ENCODE results near the gene EMC9. TPM values are rescaled to one million over a fixed set of nuclear protein-coding genes. Genes with fewer than 3 reads are reported as not detected.

EMC9 gene
- total RNA-seq, 1 donor from 2014 or later: 17.1 TPM

DNA sequence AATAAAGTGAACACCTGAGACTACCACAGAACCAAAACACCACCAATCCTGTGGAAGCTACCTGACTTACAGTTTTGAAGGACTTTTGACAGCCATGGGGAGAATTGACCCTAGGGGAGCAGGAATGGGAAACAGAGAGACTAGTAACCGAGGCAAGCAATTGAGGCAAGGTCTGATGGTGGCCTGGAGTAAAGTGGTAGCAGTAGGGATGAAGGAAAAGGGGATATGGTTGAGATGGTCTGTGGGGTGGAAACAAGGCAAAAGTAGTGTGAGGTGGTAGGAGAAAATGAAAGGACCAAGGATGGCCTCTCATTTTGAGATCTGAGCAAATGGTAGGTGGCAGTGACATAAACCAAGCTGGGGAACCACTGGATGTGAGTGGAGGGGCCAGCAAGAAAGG lies 15.4 kb upstream of the EMC9 start:
- DNase-seq (ENCODE audit: low read depth): no peak
- no peaks in the 10 kb centered on the region for H3K27me3 ChIP-seq (ENCODE audit: control insufficient read depth, insufficient read depth, low read length)
- no peak overlapping the region for H3K4me3 ChIP-seq (ENCODE audit: low read depth, low read length)
- TF ChIP-seq, protein P1, sequence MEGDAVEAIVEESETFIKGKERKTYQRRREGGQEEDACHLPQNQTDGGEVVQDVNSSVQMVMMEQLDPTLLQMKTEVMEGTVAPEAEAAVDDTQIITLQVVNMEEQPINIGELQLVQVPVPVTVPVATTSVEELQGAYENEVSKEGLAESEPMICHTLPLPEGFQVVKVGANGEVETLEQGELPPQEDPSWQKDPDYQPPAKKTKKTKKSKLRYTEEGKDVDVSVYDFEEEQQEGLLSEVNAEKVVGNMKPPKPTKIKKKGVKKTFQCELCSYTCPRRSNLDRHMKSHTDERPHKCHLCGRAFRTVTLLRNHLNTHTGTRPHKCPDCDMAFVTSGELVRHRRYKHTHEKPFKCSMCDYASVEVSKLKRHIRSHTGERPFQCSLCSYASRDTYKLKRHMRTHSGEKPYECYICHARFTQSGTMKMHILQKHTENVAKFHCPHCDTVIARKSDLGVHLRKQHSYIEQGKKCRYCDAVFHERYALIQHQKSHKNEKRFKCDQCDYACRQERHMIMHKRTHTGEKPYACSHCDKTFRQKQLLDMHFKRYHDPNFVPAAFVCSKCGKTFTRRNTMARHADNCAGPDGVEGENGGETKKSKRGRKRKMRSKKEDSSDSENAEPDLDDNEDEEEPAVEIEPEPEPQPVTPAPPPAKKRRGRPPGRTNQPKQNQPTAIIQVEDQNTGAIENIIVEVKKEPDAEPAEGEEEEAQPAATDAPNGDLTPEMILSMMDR (IDR thresholded peaks at IDR 0.05; ENCODE audit: insufficient read depth, low read length, poor library complexity, severe bottlenecking): no peak
- H3K36me3 ChIP-seq (ENCODE audit: control insufficient read depth, insufficient read depth, low read length): peaks cover 10% of the 10 kb centered on the region

DNA sequence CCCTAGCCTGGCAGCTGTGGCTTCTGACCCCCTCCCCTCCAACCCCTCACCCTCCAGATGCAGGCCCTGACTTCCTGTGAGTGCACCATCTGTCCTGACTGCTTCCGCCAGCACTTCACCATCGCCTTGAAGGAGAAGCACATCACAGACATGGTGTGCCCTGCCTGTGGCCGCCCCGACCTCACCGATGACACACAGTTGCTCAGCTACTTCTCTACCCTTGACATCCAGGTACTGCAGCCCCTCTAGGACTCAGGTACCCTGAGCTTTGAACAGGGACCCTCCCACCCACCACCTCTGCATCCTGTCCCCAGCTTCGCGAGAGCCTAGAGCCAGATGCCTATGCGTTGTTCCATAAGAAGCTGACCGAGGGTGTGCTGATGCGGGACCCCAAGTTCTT lies 13.7 kb upstream of the EMC9 start:
- Histone ChIP-seq H3K36me3 (ENCODE audit: control insufficient read depth, insufficient read depth, low read length) (peaks cover 14% of the 10 kb centered on the region), H3K4me3 (ENCODE audit: low read depth, low read length) (no peak overlapping the region), H3K27me3 (ENCODE audit: control insufficient read depth, insufficient read depth, low read length) (no peaks in the 10 kb centered on the region)
- TF ChIP-seq, protein P1 (IDR thresholded peaks at IDR 0.05; ENCODE audit: insufficient read depth, low read length, poor library complexity, severe bottlenecking): no peak
- no peak for DNase-seq (ENCODE audit: low read depth)

DNA sequence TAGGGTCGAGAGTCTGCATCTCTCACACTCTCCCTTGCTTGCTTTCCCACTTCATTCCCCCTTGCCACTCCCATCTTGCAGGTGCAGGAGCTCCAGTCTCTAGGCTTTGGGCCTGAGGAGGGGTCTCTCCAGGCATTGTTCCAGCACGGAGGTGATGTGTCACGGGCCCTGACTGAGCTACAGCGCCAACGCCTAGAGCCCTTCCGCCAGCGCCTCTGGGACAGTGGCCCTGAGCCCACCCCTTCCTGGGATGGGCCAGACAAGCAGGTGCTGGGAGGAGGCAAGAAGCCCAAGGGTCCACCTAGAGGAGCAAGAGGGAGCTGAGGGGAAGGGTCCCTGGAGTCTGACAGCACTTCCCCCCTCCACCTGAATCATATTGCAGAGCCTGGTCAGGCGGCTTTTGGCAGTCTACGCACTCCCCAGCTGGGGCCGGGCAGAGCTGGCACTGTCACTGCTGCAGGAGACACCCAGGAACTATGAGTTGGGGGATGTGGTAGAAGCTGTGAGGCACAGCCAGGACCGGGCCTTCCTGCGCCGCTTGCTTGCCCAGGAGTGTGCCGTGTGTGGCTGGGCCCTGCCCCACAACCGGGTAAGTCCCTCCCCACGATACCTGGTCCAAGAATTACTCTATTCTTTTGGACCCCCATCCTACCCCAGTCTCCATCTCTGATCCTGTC lies 10.2 kb upstream of the EMC9 start:
- TF ChIP-seq, protein P1 (IDR thresholded peaks at IDR 0.05; ENCODE audit: insufficient read depth, low read length, poor library complexity, severe bottlenecking): no peak

DNA sequence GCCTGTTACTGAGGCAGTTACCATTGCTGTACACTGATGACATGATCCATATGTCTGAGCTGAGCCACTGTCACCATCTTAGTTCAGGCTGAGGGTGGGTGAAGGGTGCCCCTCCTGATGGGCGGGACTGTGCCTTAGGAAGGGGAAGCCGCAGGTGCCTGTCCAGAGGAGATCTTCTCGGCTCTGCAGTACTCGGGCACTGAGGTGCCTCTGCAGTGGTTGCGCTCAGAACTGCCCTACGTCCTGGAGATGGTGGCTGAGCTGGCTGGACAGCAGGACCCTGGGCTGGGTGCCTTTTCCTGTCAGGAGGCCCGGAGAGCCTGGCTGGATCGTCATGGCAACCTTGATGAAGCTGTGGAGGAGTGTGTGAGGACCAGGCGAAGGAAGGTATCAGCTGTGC lies 9.6 kb upstream of the EMC9 start:
- no peak for DNase-seq (ENCODE audit: low read depth)
- no peaks in the 10 kb centered on the region for H3K27me3 ChIP-seq (ENCODE audit: control insufficient read depth, insufficient read depth, low read length)
- H3K4me3 ChIP-seq (ENCODE audit: low read depth, low read length): no peak overlapping the region
- TF ChIP-seq, protein P1 (IDR thresholded peaks at IDR 0.05; ENCODE audit: insufficient read depth, low read length, poor library complexity, severe bottlenecking): no peak
- peaks cover 10% of the 10 kb centered on the region for H3K36me3 ChIP-seq (ENCODE audit: control insufficient read depth, insufficient read depth, low read length)

More for the DNA sequence above, 10.2 kb upstream of the EMC9 start:
- Histone ChIP-seq H3K27me3 (ENCODE audit: control insufficient read depth, insufficient read depth, low read length) (no peaks in the 10 kb centered on the region), H3K36me3 (ENCODE audit: control insufficient read depth, insufficient read depth, low read length) (peaks cover 11% of the 10 kb centered on the region), H3K4me3 (ENCODE audit: low read depth, low read length) (no peak overlapping the region)
- DNase-seq (ENCODE audit: low read depth): no peak

DNA sequence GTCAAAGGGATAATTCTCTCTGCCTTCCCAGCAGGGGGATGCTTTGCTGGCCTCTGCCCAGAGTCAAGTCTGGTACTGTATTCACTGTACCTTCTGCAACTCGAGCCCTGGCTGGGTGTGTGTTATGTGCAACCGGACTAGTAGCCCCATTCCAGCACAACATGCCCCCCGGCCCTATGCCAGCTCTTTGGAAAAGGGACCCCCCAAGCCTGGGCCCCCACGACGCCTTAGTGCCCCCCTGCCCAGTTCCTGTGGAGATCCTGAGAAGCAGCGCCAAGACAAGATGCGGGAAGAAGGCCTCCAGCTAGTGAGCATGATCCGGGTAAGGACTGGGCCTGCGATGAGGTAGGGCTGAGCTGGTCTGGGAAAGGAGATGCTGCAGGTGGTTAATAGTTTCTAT lies 9.2 kb upstream of the EMC9 start:
- TF ChIP-seq, protein P1 (IDR thresholded peaks at IDR 0.05; ENCODE audit: insufficient read depth, low read length, poor library complexity, severe bottlenecking): no peak
- no peak overlapping the region for H3K4me3 ChIP-seq (ENCODE audit: low read depth, low read length)
- DNase-seq (ENCODE audit: low read depth): no peak
- peaks cover 9% of the 10 kb centered on the region for H3K36me3 ChIP-seq (ENCODE audit: control insufficient read depth, insufficient read depth, low read length)
- H3K27me3 ChIP-seq (ENCODE audit: control insufficient read depth, insufficient read depth, low read length): no peaks in the 10 kb centered on the region

DNA sequence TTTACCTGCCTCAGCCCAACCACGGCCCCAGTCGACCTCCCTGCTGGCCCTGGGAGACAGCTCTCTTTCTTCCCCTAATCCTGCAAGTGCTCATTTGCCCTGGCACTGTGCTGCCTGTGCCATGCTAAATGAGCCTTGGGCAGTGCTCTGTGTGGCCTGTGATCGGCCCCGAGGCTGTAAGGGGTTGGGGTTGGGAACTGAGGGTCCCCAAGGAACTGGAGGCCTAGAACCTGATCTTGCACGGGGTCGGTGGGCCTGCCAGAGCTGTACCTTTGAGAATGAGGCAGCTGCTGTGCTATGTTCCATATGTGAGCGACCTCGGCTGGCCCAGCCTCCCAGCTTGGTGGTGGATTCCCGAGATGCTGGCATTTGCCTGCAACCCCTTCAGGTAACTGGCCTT lies 8.7 kb upstream of the EMC9 start:
- Histone ChIP-seq H3K36me3 (ENCODE audit: control insufficient read depth, insufficient read depth, low read length) (peaks cover 8% of the 10 kb centered on the region), H3K4me3 (ENCODE audit: low read depth, low read length) (no peak overlapping the region), H3K27me3 (ENCODE audit: control insufficient read depth, insufficient read depth, low read length) (no peaks in the 10 kb centered on the region)
- TF ChIP-seq, protein P1 (IDR thresholded peaks at IDR 0.05; ENCODE audit: insufficient read depth, low read length, poor library complexity, severe bottlenecking): no peak
- DNase-seq (ENCODE audit: low read depth): no peak

Data from kidney epithelial cell (primary cell).